Pancreas (tissue), 10 donors: ENCODE measurements around the gene CDX1. TPM values are rescaled to one million over a fixed set of nuclear protein-coding genes. Genes with fewer than 3 reads are reported as not detected.

Source experiments
- ATAC-seq, 4 donors: fragments of 200-7000 bp; cut with Tn5 transposase; one replicate each; pipeline versions ENCODE4 v1.8.0 to v1.9.1; 2020; ENCODE audit warnings: mild to moderate bottlenecking in 4 of 4, moderate library complexity in 4 of 4
- DNase-seq, 6 donors: peaks; one replicate each; pipeline ENCODE4 v3.0.0-alpha.2; 2020
- FAIRE-seq: peaks from 2 replicates; lab custom pipeline; 2012; peaks lifted over from hg19 to GRCh38; lab: Jason Lieb, UNC
- H3K27ac ChIP-seq, 4 donors: fragments of 200-600 bp; sonication (generic); 1 replicate in 3 of 4; 2 replicates in 1 of 4; pipeline versions ENCODE4 v1.5.0 to v1.8.0; 2020
- H3K27me3 ChIP-seq, 4 donors: fragments of 200-600 bp; one replicate each; pipeline ENCODE4 v1.8.0; 2021
- H3K36me3 ChIP-seq, 3 donors: fragments of 200-600 bp; sonication (generic) in 1 of 3; one replicate each; pipeline versions ENCODE4 v1.5.0 to v1.8.0; 2020 to 2021
- H3K4me1 ChIP-seq, 3 donors: fragments of 200-600 bp; one replicate each; pipeline ENCODE4 v1.8.0; 2021
- H3K4me3 ChIP-seq, 4 donors: fragments of 200-600 bp; sonication (generic) in 2 of 4; one replicate each; pipeline versions ENCODE4 v1.5.0 to v1.8.0; 2020 to 2021
- H3K9me3 ChIP-seq, 4 donors: fragments of 200-600 bp; one replicate each; pipeline ENCODE4 v1.8.0; 2021
- CTCF ChIP-seq, 4 donors: fragments of 200-600 bp; sonication (generic) in 3 of 4; IDR thresholded peaks; one replicate each; pipeline versions ENCODE4 v1.5.0 to v1.8.0; 2021; ENCODE audit warnings: antibody characterized with exemption in 4 of 4
- WGBS, 2 donors: extraction: QIAGEN DNeasy Blood & Tissue Kit; methylation state at CpG; one replicate each; pipeline ENCODE4 v1.1.7; 2013; 5-methylcytosine and 5-hydroxymethylcytosine counted together
- intact Hi-C, 3 donors: fragments of 100-400 bp; cut with DNase I; formaldehyde crosslinking; loops; one replicate each; pipeline versions ENCODE4 v1.11.1 to v1.14.2; 2022
- polyA plus RNA-seq, 2 donors: library from polyadenylated mRNA; stranded (reverse); fragments of 200-250 nt; gene quantifications; one replicate each; pipeline ENCODE4 v1.2.3, GENCODE V29; 2013
- total RNA-seq, 6 donors: library from RNA; stranded (reverse); fragmentation: NEBNext Ultra II Directional in 4 of 6; extraction: Animal tissue kit (Norgen Biotek cat#: 25700) in 4 of 6; gene quantifications; one replicate each; pipeline versions ENCODE4 v1.2.1 to v1.2.4, GENCODE V29; 2021 to 2023
- donor health status: healthy with polysubstance abuse.
- donor health status: DM: no; HTN: no; CAD: no; lungs with moderate emphysema.
- donor health status: DM: no; HTN: no; CAD: no.
- donor health status: control.
- donor health status: control.
- donor health status: Bipolar disorder and iron deficiency.
- donor health status: DM: yes; HTN: yes; CAD: no.
- donor health status: DM: no; HTN: no; CAD: no.
- donor health status: DM: no; HTN: no; CAD: no.
- donor health status: DM: yes; HTN: yes; CAD: no.

Gene CDX1
- total and polyA plus RNA-seq, 8 donors: 0.13 to 0.19 (median 0.16) TPM; not detected in 5

GRCh38 chr5:150190503-150190979 lies 24.0 kb downstream of the CDX1 start:
- no peak for ATAC-seq

GRCh38 chr5:150190987-150191386 lies 24.4 kb downstream of the CDX1 start:
- no peak overlapping the region for H3K4me3 ChIP-seq
- H3K27me3 ChIP-seq: peaks cover 0 to 6% (median 2%) of the 10 kb centered on the region in 4 donors
- TF ChIP-seq CTCF (IDR thresholded peaks at IDR 0.05): no peak
- no peaks in the 10 kb centered on the region for H3K36me3 ChIP-seq
- H3K4me1 ChIP-seq: no peaks in the 10 kb centered on the region
- FAIRE-seq (no peak), DNase-seq (no peak), ATAC-seq (no peak)
- whole genome bisulfite sequencing, 2 donors: 38 to 41% methylated on average over 2 of the region's 2 CpGs
- H3K27ac ChIP-seq: no peak overlapping the region
- intact Hi-C loops: no loop called here
- H3K9me3 ChIP-seq: no peaks in the 10 kb centered on the region

More at GRCh38 chr5:150190503-150190979, 24.0 kb downstream of the CDX1 start:
- intact Hi-C loops: no loop called here
- no peak overlapping the region for H3K27ac ChIP-seq
- no peaks in the 10 kb centered on the region for H3K9me3 ChIP-seq
- no peak for TF ChIP-seq CTCF (IDR thresholded peaks at IDR 0.05)
- FAIRE-seq (no peak), DNase-seq (no peak)
- H3K4me1 ChIP-seq: no peaks in the 10 kb centered on the region
- no peaks in the 10 kb centered on the region for H3K36me3 ChIP-seq
- no peak overlapping the region for H3K4me3 ChIP-seq
- 58 to 61% methylated on average over 15 to 16 of the region's 16 CpGs for WGBS, 2 donors
- peaks cover 0 to 6% (median 2%) of the 10 kb centered on the region in 4 donors for H3K27me3 ChIP-seq

DNA sequence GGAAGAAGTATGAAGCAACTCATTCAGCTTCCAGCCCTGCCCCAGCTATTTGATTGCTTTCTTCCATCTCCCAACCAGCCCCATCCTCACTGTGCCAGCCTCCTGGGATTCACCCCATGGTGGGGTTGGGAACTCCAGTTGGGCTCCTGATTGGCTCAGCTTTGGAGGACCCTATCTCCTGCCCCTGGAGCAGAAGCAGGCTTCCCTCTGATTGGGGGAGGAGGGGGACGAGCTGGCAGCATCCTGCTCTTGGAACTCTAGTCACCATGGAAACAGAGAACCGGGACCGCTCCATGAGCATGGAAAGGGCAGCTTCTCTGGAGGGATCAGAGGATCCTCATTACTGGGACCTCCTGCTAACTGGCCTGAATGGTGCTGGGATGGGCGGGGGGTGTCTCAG lies 25.9 kb downstream of the CDX1 start:
- no peak for TF ChIP-seq CTCF (IDR thresholded peaks at IDR 0.05)
- Histone ChIP-seq H3K9me3 (no peaks in the 10 kb centered on the region), H3K36me3 (no peaks in the 10 kb centered on the region), H3K27ac (no peak overlapping the region), H3K27me3 (peaks cover 0 to 6% (median 2%) of the 10 kb centered on the region in 4 donors), H3K4me3 (no peak overlapping the region), H3K4me1 (no peaks in the 10 kb centered on the region)
- intact Hi-C loops: no loop called here
- 76 to 92% methylated on average over 4 of the region's 4 CpGs for WGBS, 2 donors
- DNase-seq: no peak
- ATAC-seq: no peak
- FAIRE-seq: no peak

GRCh38 chr5:150195736-150196485 lies 29.3 kb downstream of the CDX1 start:
- ATAC-seq: peak in 2 of 4 donors; percentile 13 to 46

More at GRCh38 chr5:150195736-150196485, 29.3 kb downstream of the CDX1 start:
- no peak overlapping the region for H3K27ac ChIP-seq
- no peak overlapping the region for H3K4me3 ChIP-seq
- no peak for DNase-seq
- 54 to 59% methylated on average over 9 of the region's 9 CpGs for WGBS, 2 donors
- no peaks in the 10 kb centered on the region for H3K27me3 ChIP-seq
- intact Hi-C loops: no loop called here
- no peaks in the 10 kb centered on the region for H3K9me3 ChIP-seq
- no peak for FAIRE-seq
- no peak for TF ChIP-seq CTCF (IDR thresholded peaks at IDR 0.05)
- no peaks in the 10 kb centered on the region for H3K4me1 ChIP-seq
- no peaks in the 10 kb centered on the region for H3K36me3 ChIP-seq
